Measurements from ENCODE around the gene TRIM71.
"Not testable (repeated sequence)": the region's sequence is repeated elsewhere in the genome, so short reads cannot be mapped to it uniquely, and the experiment has no call there.

Gene TRIM71

DNA sequence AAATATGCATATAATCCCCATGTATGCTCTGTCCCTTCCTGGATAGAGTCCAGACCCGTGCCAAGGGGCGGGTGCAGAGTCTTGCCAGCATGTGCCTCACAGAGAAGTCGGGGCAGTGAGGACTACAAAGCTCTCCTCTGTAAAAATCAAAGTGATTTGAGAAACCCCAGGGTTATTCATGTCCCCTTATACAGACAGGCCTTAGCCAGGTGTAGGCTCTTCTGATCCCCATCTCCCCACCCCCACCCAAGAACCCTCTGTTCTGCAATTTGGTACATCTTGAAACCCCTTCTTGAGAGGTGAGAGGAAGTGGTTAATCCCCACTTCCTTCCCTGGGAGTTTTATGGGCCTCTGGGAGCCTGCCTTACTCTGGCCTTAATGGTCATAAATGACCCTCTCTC lies 24.7 kb downstream of the TRIM71 start:
- in situ Hi-C loops (cut with HindIII; ENCODE audit: low sequenced_read_pairs), result no loop called here

DNA sequence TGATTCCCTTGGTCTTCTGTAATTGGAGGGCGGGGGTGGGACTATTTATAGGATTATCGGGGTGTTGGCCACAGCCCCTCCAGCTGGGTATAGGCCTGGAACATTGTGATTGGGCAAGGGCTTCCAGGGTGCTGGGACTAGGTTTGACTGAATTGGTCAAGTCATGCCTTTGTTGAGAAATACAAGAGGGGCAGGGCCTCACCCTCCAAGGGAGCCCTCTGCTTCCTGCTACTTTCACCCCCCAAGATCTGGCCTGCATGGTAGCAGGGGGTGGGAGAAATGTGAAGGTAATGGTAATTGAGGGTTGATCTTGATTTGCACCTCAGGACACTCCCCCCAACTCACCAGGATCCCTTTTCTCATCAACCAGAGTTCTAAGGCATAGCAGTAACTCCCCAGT lies 25.2 kb downstream of the TRIM71 start:
- in situ Hi-C loops (cut with HindIII; ENCODE audit: low sequenced_read_pairs), result no loop called here

DNA sequence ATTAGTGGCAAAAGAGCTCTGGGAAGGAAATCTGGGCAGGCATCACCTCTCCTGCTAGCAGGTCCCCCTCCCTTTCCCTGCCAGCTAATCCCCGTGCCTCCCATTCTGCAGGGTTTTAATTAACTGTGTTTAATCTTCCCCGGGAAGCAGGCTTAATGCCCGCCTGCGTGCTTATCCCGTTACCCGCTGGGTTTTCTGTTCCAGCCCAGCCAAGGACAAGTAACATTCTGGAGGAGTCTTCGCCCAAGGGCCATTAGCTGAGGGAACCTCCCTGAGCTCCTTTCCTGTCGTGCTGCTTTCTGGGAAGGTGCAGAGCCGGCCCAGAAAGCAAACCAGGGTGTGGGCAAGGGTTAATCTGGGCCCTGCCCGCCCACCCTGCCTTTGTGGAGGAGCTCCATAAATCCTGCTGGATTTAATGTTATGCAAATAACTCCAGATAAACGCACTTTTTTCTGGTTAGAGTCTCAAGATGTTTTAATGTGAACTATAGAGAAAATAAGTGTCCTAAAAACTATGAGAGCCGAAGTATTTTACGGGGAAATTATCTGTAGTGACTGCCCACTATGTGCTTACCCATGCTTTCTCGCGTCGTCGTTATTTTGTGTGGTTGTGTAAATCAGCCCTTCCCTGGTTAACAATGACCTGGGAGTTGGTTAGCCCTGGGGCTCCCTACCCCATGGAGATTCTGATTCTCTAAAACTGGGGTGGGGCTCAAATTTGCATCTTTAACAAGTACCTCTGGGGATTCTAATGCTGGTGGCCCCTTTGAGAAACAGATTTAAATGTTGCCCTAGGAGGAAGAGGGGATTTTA lies 25.9 kb downstream of the TRIM71 start:
- in situ Hi-C loops (cut with HindIII; ENCODE audit: low sequenced_read_pairs), result no loop called here

DNA sequence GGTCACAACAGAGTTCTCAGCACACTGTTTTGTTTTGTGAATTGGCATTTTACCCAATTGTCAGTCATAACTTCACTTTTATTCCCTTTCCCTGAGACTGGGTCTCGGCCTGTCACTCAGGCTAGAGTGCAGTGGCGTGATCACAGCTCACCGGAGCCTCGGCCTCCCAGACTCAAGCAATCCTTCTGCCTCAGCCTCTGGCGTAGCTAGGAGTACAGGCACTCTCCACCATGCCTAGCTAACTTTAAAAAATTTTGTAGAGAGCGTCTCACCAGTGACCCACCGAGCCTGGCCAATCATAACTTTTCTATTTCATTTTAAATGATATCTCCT lies 26.5 kb downstream of the TRIM71 start:
- in situ Hi-C loops (cut with HindIII; ENCODE audit: low sequenced_read_pairs), result no loop called here

DNA sequence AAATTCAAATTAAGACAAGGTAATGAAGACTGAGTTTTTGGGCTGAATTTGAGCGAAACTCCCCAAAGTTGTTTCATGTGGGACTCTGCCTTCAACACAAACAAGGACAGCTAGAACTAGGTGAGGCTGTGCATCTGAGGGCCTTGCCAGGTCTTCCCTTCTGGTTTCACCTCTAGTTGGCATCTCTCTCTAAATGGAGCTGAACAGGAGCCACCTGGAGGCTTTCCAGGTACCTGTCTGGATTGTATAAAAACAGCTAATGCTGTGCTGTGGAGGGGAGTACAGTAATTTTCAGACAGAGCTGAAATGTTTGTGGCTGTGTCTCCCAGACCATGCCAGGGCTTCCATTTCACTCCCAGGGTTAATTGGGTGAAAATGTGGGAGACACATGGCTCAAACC lies 27.1 kb downstream of the TRIM71 start:
- in situ Hi-C loops (cut with HindIII; ENCODE audit: low sequenced_read_pairs), result no loop called here

DNA sequence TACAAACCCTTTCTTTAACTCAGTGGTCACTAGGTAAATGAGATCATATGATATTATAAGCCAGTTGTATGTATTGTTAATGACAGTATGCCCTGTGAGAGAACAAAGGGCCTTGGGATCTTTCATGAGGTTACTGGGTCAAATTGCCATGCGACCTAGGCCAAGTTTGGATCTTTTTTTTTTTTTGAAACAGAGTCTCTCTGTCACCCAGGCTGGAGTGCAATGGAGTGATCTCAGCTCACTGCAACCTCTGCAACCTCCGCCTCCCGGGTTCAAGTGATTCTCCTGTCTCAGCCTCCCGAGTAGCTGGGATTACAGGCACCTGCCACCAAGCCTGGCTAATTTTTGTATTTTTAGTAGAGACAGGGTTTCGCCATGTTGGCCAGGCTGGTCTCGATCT lies 27.7 kb downstream of the TRIM71 start:
- in situ Hi-C loops (cut with HindIII; ENCODE audit: low sequenced_read_pairs), result not testable (repeated sequence)

DNA sequence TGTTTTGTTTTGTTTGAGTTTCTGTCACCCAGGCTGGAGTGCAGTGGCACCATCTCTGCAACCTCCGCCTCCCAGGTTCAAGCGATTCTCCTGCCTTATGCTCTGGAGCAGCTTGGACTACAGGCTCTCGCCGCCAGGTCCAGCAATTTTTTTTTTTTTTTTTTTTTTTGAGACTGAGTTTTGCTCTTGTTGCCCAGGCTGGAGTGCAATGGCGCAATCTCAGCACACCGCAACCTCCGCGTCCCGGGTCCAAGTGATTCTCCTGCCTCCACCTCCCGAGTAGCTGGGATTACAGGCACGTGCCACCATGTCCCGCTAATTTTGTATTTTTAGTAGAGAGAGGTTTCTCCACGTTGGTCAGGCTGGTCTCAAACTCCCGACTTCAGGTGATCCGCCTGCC lies 29.2 kb downstream of the TRIM71 start:
- in situ Hi-C loops (cut with HindIII; ENCODE audit: low sequenced_read_pairs), result not testable (repeated sequence)

DNA sequence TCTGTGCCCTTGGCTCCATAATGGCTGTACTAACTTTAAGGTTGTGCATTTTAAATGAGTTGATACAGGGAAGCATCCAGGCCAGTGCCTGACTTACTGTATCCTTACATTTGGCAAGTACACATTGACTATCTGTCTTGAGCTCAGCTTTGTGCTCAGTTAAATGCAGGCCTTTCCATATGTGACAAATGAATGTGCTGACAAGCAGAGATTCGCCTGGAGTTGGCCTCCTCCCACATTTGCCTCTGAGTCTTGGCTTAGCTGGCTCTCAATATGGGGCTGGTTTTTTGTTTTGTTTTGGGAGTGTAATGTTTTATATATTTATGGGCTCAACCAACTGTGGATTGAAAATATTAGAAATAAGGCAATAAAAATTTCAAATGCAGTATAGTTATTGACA lies 29.7 kb downstream of the TRIM71 start:
- in situ Hi-C loops (cut with HindIII; ENCODE audit: low sequenced_read_pairs), result no loop called here

DNA sequence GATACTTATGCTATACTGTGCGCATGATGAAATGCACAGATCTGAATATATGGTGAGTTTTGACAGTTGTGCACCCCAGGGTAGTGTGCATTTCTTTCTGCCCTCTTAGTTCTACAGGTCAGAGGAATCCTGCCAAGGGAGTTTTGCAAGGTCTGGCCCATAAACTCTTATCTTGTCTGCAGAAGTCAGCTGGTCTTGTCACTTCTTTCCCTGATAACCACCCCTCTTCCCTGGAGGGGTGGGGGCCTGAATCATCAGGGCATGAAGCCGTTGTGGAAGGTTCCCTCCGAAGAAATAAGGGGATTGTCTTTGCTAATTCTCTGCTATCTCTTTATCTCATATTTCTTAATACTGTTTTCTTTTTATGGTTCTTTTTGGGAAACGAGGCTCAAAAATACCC lies 30.4 kb downstream of the TRIM71 start:
- in situ Hi-C loops (cut with HindIII; ENCODE audit: low sequenced_read_pairs), result no loop called here

DNA sequence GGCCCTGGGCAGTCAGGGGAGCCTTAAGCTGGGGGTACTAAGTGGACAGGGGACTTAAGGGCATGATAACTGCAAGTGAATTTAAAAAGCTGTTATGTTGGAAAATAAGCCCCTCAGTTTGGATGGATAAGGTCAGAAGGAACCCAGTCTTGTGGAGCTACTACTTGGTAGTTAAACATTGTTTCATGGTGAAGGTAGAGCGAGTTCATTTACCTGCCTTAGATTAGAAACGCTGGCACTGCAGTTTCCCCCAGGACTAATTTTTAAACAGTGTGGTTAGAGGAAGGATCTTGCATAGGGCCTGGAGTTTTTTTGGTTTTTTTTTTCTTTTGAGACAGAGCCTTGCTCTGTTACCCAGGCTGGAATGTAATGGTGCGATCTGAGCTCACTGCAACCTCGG lies 31.2 kb downstream of the TRIM71 start:
- in situ Hi-C loops (cut with HindIII; ENCODE audit: low sequenced_read_pairs), result no loop called here

DNA sequence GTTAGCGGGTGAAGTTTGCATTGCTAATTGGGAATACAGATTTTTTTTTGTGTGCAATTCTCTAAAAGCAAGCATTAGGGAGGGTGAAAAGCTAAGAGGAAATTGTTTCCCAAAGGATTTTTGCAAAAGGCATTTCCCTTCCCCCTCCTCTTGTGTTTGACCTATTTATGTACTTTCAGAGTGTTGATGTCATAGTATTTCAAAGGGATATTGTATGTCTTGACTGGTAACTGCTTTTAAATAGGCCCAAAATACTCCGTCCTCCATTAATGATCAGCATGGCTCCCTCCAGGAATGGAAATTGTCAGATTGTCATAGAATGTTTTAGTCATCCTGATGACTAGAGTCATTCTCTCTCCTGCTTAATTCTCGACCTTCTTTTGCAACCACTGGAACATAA lies 32.4 kb downstream of the TRIM71 start:
- in situ Hi-C loops (cut with HindIII; ENCODE audit: low sequenced_read_pairs), result no loop called here

DNA sequence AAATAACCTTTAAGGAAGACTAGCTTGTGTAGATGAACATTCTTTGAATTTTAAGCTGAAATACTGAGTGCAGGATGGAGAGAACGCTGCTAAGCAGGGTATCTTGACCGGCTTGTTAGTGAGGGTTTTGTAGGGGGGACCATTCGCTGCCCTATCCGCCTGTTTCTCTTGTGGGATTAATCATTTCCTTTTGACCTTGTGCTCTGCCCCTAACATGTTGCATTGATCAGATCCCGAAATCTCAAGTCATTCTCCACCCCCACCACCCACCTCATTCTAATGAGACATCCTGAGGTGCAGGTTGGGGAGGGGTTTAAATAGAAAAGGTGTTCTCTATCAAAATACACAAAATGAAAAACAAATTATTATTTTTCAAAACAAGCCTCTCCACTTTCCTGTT lies 32.8 kb downstream of the TRIM71 start:
- in situ Hi-C loops (cut with HindIII; ENCODE audit: low sequenced_read_pairs), result no loop called here

DNA sequence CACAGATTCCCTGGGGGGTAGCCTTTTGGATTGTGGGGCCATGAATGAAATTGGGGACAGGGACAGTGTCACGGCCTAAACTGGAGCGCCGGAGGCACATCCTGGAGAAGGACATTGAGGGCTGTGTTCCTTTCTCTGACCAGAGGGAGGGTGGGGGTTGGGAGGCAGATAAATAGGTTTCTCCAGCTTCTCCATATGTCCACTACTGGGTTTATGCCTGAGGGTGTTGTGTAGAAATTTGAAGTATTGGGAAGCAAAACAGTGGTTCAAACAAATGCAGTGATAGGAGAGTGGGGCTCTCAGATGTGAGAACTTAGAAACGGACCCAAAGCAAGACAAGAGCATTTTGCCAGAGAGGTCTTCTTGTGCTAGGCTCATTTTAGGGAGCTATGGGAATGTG lies 34.3 kb downstream of the TRIM71 start:
- in situ Hi-C loops (cut with HindIII; ENCODE audit: low sequenced_read_pairs), result no loop called here

DNA sequence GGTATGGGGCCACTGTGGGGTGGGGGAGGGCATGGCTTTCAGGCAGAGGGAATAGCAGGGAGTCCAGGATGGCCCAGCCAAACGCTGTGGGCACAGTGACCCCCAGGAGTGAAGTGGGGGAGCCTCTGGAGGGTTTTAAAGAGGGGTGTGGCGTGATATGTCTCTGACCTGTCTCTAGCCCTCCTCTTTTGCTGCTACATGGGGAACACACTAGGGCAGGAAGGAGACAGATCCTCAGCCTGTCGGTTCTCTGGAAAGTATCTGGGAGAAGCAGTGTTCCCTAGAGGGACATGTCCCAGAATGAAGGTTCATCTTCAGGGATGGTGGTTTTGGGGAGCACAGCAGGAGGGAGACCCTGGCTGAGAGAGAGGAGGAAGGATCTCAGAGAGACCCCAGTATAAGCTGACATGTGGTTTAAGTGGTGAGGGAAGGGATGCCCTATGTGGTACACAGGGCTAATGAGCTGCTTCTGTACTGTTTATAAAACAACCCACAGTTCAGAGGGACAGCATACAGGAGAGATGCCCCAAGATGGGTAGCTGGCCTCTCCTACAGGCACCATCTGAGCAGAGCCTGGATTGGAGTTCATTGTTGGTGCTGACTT lies 37.7 kb downstream of the TRIM71 start:
- in situ Hi-C loops (cut with HindIII; ENCODE audit: low sequenced_read_pairs), result no loop called here

DNA sequence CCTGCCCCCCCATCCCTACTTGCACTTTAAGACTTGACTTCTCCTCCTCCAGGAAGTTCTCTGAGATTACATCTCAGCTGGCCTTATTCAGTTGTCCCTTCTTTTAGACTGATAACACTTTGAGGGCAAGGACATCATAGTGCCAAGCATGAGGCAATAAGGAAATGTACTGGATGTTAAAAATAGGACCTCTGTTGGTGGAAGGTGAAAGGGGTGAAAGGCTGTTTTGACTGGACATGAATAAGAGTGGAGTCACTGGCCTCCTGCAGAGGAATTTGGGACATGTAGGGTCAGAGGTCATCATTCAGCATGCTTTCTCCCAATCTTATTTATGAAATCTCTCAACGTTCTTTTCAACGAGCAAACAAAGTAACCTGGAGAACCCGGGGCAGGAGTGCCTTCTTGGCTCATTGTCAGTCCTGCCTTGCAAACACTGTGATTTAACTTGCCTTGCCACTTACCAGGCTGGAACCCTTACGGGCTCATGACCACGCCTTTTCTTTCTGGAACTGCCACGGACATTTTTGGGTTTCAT lies 38.6 kb downstream of the TRIM71 start:
- in situ Hi-C loops (cut with HindIII; ENCODE audit: low sequenced_read_pairs), result no loop called here

DNA sequence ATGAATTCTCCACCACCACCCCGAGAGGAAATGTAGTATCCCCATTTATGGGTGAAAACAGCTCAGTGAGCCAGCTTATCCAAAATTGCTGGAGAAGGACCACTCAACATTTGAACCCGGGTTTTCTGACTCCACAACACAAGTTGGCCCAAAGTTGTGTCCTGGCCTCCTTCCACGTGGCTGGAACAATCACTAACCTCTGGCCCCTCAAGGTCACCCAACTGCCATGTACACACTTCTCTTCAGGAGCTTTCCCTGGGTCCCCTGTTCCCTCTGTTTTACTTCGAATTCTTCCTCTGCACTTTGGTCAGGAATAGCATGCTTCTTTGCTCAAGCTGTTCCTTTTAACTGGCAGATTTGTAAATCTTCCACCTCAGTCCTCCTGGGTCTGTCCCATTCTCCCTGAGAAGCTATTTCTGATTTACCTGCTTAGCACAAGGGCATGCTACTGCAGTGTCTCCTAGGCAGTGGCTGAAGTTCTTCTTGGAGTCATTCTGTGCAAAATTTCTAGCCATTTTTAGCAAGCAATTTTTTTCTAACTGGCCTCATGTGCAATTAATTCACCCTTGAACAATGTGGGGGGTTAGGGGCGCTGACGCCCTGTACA lies 39.2 kb downstream of the TRIM71 start:
- in situ Hi-C loops (cut with HindIII; ENCODE audit: low sequenced_read_pairs), result no loop called here

DNA sequence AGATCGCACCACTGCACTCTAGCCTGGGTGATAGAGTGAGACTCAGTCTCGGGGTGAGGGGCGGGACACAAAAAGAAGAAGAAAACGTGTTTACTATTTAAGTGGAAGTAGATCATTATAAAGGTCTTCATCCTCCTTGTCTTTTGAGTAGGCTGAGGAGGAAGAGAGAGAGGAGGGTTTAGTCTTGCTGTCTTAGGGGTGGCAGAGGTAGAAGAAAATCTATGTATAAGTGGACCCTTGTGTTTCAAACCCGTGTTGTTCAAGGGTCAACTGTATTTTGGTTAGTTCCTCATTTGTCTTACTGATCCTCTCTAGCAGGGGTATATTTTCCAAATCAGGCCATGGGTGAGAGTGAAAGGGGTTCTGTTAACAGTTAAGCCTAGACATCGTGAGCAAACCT lies 40.1 kb downstream of the TRIM71 start:
- in situ Hi-C loops (cut with HindIII; ENCODE audit: low sequenced_read_pairs), result no loop called here

DNA sequence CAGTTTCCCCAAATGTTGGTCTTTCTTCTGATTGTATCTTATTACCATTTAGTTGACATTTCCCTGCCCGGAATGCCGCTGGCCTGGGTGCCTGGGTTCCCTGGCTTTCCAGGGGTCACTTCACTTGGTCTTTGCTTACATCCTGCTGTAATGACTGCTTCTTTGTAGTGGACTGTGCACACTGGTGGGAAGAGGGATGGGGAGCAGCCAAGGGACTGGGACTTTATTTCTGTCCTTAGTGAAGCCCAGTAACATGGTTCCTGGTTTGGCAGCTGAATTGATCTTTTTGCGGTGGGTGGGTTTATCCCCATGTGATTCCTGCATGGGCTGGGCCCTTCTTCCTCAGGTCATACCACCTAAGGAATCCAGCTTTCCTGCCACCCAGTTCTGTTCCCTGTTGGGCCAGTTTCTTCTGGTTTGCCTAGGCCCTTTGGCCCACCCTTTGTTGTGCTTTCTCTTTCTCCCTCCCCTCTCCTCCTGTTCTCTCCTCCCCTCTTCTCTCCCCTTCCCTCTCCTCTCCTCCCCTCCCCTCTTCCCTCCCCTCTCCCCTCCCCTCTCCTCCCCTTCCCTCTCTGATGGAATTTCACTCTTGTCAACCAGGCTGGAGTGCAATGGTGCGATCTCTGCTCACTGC lies 41.9 kb downstream of the TRIM71 start:
- in situ Hi-C loops (cut with HindIII; ENCODE audit: low sequenced_read_pairs), result no loop called here

DNA sequence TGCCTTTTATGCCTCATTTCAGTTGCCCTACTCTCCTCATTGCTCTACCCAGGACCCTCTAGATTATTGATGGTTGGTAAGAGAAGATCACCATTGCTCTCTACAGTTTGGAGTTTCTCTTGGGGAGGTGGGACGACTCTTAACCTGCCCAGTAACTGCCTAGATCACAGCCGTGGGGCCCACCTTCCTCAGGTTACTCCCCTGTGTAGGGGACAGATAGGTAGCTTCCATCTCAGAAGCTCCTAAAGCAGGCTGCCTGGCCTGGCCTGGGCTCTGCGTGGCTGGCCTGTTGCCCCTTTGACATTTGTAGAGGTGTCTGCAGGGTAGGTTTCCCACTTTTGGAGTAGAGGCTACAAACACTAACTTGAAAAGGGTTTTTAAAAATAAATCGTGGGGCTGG lies 42.7 kb downstream of the TRIM71 start:
- in situ Hi-C loops (cut with HindIII; ENCODE audit: low sequenced_read_pairs), result no loop called here

DNA sequence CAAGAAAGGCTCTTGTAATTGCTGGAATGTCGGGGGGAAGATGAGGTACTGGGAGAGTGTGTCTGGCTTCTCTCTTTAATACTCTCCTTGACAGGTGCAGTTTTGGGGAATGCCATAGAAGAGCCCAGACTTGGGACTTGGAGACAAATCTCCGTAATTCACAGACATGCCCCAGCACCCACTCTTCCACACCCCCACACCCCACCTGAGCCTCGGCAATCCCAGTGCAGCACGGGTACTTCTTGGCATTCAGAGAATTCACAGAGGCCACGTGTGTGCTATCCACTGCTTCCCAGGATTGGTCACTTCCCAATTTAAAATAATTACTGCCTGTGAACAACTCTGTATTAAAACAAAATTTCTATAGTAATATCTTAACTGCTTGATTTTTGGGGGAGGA lies 43.9 kb downstream of the TRIM71 start:
- in situ Hi-C loops (cut with HindIII; ENCODE audit: low sequenced_read_pairs), result no loop called here

DNA sequence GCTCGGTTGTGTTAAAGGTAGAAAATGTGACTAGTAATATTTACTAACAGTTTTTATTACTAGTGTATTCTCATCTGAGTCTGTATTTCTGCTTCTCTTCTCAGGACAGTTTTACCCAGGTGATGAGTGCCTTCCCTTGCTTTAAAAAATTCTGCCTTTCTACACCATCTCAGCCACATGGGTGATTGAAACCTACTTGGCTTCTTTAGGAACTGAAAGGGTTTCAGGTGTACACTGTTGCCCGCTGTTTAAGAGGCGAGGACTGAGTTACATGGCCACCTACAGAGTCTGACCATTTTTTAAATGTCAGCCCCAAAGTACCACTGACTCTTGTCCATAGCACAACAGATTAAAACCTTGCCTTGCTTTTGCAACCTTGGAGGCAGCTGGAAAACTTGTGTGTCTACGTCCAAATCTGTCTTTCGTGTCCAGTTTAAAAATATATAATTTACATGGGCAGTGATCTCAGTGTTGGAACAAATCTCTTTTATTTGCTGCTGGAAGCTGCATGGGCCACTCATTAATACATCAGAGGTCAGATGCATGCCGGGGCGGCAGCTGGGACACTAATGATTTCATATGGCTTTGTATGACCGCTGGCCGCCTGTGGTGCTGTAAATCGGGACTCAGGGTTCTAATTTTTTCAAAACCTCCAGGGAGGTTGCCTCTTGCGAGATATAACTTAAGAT lies 44.6 kb downstream of the TRIM71 start:
- in situ Hi-C loops (cut with HindIII; ENCODE audit: low sequenced_read_pairs), result no loop called here
